Nephron progenitor cell (in vitro differentiated cells): Measurements from ENCODE around the gene USP5.
A peak's percentile ranks its signal among the peaks of the same experiment; 100 is the strongest.
"Not testable (repeated sequence)": the region's sequence is repeated elsewhere in the genome, so short reads cannot be mapped to it uniquely, and the experiment has no call there.

Source experiments
- DNase-seq: peaks from one replicate; pipeline ENCODE4 v3.0.0; 2021
- H3K27ac Mint-ChIP-seq: 2 replicates; pipeline ENCODE4 v1.8.0; 2021; ENCODE audit warnings: mild to moderate bottlenecking, moderate library complexity, mixed read lengths
- H3K27me3 Mint-ChIP-seq: 2 replicates; pipeline ENCODE4 v1.8.0; 2021; ENCODE audit warnings: mild to moderate bottlenecking, low read depth, mixed read lengths; ENCODE audit not compliant: poor library complexity
- H3K36me3 Mint-ChIP-seq: 2 replicates; pipeline ENCODE4 v1.8.0; 2021; ENCODE audit warnings: low read depth, mixed read lengths
- H3K4me1 Mint-ChIP-seq: 2 replicates; pipeline ENCODE4 v1.8.0; 2021; ENCODE audit warnings: mixed read lengths
- H3K4me3 Mint-ChIP-seq: 2 replicates; pipeline ENCODE4 v1.8.0; 2021; ENCODE audit warnings: mild to moderate bottlenecking, moderate library complexity, mixed read lengths
- H3K9me3 Mint-ChIP-seq: 2 replicates; pipeline ENCODE4 v1.8.0; 2021; ENCODE audit warnings: mild to moderate bottlenecking, moderate library complexity, mixed read lengths
- TF ChIP-seq, protein P1 (sequence below): fragments of 200-600 bp; sonication (generic); IDR thresholded peaks from 2 replicates; pipeline ENCODE4 v1.5.0; 2021; ENCODE audit warnings: antibody characterized with exemption

The USP5 gene

DNA sequence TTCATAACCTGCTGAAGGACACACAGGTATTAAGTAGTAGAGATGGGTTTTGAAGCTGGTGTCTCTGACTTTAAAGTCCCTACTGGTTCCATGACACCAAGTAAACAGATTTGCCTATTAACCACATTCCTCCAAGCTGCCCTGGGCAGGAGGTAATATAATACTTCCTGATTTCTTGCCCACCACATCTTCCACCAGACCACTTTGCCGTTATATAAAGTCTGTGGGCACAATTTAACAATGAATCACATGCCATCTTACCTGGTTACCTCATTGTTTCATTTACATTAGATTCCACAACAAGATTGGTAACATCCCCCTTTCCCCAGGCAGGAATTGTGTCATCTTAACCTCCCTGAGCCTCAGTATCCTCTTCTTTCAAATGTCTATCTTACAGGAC is 51.8 kb downstream of the USP5 start:
- TF ChIP-seq, protein P1, sequence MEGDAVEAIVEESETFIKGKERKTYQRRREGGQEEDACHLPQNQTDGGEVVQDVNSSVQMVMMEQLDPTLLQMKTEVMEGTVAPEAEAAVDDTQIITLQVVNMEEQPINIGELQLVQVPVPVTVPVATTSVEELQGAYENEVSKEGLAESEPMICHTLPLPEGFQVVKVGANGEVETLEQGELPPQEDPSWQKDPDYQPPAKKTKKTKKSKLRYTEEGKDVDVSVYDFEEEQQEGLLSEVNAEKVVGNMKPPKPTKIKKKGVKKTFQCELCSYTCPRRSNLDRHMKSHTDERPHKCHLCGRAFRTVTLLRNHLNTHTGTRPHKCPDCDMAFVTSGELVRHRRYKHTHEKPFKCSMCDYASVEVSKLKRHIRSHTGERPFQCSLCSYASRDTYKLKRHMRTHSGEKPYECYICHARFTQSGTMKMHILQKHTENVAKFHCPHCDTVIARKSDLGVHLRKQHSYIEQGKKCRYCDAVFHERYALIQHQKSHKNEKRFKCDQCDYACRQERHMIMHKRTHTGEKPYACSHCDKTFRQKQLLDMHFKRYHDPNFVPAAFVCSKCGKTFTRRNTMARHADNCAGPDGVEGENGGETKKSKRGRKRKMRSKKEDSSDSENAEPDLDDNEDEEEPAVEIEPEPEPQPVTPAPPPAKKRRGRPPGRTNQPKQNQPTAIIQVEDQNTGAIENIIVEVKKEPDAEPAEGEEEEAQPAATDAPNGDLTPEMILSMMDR = no peak
- no peak for DNase-seq
- peaks cover 7% of the 10 kb centered on the region for H3K4me1 Mint-ChIP-seq
- no peak overlapping the region for H3K4me3 Mint-ChIP-seq
- H3K27me3 Mint-ChIP-seq = peaks cover 12% of the 10 kb centered on the region
- H3K36me3 Mint-ChIP-seq = no peaks in the 10 kb centered on the region
- H3K27ac Mint-ChIP-seq = peak overlapping the region; percentile 66
- no peaks in the 10 kb centered on the region for H3K9me3 Mint-ChIP-seq

DNA sequence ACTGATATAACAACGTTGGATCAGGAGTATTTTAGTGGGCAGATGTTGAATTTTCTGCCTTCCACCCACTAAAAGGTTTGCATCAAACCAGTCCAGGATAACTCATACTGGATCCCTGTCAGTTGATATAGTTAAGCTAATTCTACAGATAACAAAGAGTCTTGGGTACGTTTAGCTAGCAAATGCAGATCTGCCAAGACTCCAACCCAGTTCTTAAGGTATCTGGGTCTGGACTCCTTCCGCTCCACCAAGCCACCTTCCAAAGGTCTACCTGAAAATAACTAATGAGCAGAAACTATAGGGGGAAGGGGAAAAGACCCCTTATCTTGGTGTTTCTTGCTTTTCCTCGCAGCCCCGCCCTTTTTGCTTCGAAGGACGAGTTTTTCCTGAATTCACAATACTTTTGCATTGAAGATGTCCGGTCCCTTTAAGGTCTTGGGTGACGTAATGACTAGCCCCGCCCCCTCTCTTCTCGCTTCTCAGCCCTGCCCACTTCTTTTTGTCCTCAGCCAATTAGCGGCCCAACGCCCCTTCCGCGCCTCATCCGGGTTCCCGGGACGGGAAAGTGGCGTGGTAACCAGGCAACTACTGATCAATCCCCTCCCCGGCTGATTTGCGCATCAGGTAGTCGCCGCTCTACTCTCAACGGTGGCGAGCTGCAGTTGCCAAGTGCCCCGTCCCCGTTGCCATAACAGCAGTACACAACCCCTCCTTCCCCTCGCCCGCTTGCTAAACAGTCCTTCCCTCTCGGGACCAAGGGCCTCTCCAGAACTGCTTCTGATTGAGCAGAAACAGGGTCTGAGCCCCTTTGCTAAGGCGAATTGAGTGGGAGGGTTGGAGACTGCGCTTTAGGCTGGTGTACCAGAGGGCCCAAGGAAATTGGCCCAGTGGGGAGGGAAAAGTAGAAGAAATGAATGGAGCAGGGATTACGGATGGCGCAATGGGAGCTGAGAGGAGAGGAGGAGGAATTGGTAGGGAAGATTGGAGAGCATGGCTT is 52.6 kb downstream of the USP5 start, which contains the start of gene LRRC23:
Gene LRRC23, plus strand, starts transcription at position 543 of the 997 bp plus-strand sequence. CDS start 812 bp downstream, outside the sequence.
- Mint-ChIP-seq H3K4me3 (no peak within 1 kb of the TSS), H3K27me3 (peaks cover 13% of the 10 kb centered on the region), H3K4me1 (peaks cover 4% of the 10 kb centered on the region), H3K9me3 (no peaks in the 10 kb centered on the region), H3K27ac (peak within 1 kb of the TSS; percentile 66), H3K36me3 (no peaks in the 10 kb centered on the region)
- TF ChIP-seq, protein P1 = no peak
- peak; percentile 98 for DNase-seq

DNA sequence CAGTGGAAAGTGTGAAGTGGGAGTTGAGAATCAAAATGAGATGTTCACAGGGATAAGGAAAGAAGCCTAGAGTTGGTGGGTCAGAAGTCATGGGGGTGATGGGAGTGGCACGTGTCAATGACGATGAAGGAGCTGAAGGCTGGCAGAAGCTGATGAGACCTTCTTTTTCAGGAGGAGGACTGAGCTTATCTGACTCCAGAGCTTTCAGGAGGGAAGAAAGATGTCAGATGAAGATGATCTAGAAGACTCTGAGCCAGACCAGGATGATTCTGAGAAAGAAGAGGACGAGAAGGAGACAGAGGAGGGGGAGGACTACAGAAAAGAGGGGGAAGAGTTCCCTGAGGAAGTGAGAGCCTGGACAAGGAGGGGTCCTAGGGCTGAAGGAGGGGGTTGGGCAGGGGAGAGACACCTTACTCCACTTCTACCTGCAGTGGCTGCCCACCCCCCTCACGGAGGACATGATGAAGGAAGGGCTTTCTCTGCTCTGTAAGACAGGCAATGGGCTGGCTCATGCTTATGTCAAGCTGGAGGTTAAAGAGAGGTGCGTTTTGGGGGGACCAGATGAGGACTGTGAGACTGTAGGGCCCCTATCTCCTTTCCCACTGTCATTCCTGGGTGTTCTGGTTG is 53.6 kb downstream of the USP5 start:
- TF ChIP-seq, protein P1 = no peak
- H3K9me3 Mint-ChIP-seq = no peaks in the 10 kb centered on the region
- DNase-seq = no peak
- peaks cover 17% of the 10 kb centered on the region for H3K27me3 Mint-ChIP-seq
- H3K36me3 Mint-ChIP-seq = no peaks in the 10 kb centered on the region
- H3K27ac Mint-ChIP-seq = no peak overlapping the region
- H3K4me1 Mint-ChIP-seq = no peaks in the 10 kb centered on the region
- H3K4me3 Mint-ChIP-seq = no peak overlapping the region

DNA sequence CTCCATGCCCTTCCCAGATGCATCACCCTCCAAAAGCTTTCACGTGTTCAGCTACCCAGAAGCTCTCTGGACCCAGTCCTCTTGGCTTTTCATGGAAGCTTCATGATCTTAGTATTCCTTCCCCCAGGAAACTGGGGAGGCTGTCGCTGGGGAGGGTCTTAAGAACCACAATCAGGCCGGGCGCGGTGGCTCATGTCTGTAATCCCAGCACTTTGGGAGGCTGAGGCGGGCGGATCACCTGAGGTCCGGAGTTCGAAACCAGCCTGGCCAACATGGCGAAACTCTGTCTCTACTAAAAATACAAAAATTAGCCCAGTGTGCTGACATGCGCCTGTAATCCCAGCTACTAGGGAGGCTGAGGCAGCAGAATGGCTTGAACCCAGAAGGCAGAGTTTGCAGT is 56.2 kb downstream of the USP5 start:
- H3K27ac Mint-ChIP-seq, H3K36me3 Mint-ChIP-seq, H3K4me1 Mint-ChIP-seq, DNase-seq, H3K4me3 Mint-ChIP-seq, H3K9me3 Mint-ChIP-seq: not testable (repeated sequence)
- peaks cover 35% of the 10 kb centered on the region for H3K27me3 Mint-ChIP-seq

DNA sequence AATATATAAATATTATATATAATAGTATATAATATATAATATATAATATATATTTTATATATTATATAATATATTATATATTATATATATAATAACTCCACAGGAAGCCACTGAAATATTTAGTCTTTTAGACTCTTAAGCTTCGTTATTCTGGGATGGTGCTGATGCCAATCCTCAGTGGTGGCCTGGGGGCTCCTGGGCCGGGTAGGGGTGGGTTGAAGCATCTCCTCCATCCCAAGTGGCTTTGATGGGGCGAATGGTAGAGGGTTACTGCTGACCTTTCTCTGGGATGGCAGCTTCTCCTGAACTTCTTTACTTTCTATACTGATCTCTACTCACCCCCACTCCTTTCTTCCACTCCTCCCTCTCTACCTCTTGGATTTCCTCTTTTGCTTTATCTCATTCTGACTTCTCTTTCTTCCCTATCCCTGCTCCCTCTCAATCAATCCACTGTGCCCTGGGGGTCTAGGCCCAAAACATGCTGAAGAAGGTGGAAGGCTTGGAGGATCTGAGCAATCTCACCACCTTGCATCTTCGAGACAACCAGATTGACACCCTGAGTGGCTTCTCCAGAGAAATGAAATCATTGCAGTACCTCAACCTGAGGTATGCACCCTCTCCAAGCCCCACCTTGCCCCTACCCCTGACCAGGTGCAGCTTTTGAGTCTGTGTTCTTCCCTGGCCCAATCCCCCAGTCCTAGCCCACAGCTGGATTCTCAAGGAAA is 57.6 kb downstream of the USP5 start:
- no peak overlapping the region for H3K4me3 Mint-ChIP-seq

More for the DNA sequence above, 57.6 kb downstream of the USP5 start:
- H3K9me3 Mint-ChIP-seq = no peaks in the 10 kb centered on the region
- DNase-seq = no peak
- H3K27ac Mint-ChIP-seq = no peak overlapping the region
- H3K27me3 Mint-ChIP-seq = peaks cover 37% of the 10 kb centered on the region
- H3K36me3 Mint-ChIP-seq = no peaks in the 10 kb centered on the region
- TF ChIP-seq, protein P1 = no peak
- H3K4me1 Mint-ChIP-seq = peaks cover 17% of the 10 kb centered on the region
